ENCODE measurements around the gene TLE1.

TLE1 gene

GRCh38 chr9:81578606-81579005 is 110.7 kb downstream of the TLE1 start:
- peak; percentile 76 to 80 for DNase-seq (ENCODE audit: low read depth in 2 of 2)

- DNase-seq (ENCODE audit: low read depth in 2 of 2): no peak
These were observed 113.4 kb downstream of the TLE1 start for GRCh38 chr9:81575956-81576355.

GRCh38 chr9:81574405-81574804 is 114.9 kb downstream of the TLE1 start:
- peak; percentile 42 to 54 for DNase-seq (ENCODE audit: low read depth in 2 of 2)

DNA sequence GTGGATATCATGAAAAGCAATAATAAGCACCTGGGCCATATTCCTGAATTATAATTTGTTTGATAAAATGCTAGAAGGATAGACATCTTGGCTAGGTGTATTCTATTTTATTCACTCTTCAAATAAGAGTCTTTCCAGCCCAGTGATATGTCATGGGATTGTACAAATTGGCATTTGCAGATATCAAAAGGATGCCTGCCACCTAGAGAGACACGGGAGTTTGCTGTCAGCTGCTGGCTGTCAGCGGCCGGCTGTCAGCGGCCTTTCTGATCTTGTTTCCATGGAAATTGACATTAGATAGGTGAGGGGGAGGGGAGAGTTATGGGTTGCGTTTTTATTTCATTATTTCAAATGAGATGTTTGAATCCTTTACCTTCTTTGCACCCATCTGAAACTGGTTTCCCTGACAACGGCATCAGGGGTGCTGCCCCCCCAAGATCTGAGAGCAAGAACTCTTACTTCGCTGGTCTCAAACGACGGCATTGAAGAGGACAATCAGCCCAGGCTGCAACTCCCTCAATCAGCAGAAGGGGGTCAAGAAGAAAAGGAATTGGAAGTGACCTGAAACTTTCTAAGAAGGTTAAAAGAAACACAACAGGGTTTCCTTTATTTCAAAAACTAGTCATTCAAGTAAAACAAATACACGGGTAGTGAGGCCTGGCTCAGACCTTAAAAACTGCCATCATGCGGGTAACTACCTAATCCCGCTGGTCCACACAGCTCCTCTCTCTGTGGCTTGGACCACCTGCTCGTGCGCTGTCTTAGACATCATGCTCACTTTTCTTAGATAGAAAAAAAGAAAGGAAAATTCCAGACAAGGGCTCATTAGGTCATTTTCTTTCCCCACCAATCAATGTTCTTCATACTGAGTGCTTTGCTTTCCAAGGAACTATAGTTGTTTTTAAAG is 115.7 kb downstream of the TLE1 start:
- no peak for DNase-seq (ENCODE audit: low read depth in 2 of 2)

GRCh38 chr9:81570083-81570482 is 119.3 kb downstream of the TLE1 start:
- DNase-seq (ENCODE audit: low read depth in 2 of 2): no peak

DNA sequence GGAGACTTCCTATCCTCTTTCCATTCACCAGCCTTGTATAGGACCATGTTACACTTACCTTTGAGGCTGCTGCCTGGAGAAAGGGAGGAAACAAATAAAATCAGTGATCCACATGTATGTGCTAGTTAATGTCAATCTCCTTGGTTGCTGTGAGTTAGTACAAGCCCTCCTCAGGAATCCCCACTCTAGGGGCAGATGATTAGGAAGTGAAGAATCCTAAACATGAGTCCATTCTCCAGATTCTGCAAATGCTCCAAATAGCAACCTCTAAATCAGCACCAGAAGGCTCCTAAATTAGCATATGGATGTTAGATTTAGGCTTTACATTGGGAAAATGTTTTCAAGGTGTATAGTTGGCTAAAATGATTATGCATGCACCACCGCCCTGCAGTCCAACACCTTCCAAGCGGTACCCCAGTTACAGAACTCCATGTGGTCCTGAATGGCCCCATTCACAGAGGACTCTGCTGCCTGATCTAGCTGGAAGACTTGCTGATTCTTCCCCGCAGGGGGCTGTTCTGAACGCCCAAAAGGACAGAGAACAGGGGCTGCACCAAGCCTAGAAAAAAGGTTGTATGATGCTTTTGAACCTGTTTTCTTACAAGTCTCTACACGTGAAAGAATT is 123.2 kb downstream of the TLE1 start:
- DNase-seq (ENCODE audit: low read depth in 2 of 2): no peak

DNA sequence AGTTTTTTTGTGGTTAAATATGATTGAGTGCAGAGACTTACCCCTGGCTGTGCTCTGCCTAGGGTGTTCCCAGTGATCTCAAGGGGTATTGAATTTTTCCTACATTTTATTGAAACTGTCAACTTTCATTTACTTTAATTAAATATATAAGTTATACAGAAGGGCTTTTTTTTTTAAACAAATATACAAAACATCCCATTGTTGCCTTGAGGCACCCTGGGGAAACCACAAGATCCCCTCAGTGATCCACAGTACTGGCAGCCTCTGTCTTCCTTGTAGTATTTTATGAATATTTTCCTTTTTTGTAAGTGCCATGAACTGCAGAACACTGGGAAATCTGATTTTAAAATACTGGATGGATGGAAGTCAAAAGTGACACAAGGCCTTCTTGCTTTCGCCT is 123.7 kb downstream of the TLE1 start:
- DNase-seq (ENCODE audit: low read depth in 2 of 2): no peak

GRCh38 chr9:81565144-81565543 is 124.2 kb downstream of the TLE1 start:
- no peak for DNase-seq (ENCODE audit: low read depth in 2 of 2)

DNA sequence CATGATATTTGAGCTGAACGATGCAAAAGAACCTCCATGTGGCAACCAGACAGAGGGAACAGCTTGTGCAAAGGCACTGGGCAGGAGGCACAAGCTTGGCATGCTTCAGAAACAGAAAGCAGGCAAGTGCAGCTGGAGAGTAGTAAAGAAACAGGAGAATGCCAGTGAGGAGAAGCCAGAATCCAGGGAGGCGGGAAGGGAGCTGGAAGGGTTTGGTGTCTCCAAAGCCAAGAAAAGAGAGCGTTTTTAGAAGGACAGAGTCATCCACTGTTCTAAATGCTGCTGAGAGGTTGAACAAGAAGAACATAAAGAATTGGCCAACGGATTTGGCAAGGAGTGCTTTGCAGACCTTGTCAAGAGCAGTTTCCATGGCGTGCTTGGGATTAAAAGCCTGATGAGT is 124.7 kb downstream of the TLE1 start:
- no peak for DNase-seq (ENCODE audit: low read depth in 2 of 2)

GRCh38 chr9:81563739-81564138 is 125.6 kb downstream of the TLE1 start:
- no peak for DNase-seq (ENCODE audit: low read depth in 2 of 2)

DNA sequence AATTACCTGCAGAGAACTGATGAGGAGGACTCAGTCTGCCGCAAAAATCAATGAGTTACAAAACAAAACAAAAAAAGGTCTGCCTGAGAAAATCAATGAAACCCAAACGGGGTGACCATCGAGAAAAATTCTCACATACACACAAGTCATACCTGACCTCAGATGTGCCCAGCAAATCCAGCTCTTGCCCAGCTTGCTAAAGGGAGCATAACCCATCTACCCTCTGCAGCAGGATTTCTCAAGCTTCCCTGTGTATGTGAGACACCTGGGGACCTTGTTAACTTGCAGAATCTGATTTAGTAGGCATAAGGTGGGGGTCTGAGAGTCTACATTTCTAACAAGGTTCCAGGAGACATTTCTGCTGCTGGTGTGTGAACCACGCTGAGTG is 126.3 kb downstream of the TLE1 start:
- no peak for DNase-seq (ENCODE audit: low read depth in 2 of 2)

GRCh38 chr9:81562231-81563019 is 126.9 kb downstream of the TLE1 start:
- DNase-seq (ENCODE audit: low read depth in 2 of 2): no peak

- DNase-seq (ENCODE audit: low read depth in 2 of 2): no peak
These were observed 128.3 kb downstream of the TLE1 start for GRCh38 chr9:81560851-81561732.

DNA sequence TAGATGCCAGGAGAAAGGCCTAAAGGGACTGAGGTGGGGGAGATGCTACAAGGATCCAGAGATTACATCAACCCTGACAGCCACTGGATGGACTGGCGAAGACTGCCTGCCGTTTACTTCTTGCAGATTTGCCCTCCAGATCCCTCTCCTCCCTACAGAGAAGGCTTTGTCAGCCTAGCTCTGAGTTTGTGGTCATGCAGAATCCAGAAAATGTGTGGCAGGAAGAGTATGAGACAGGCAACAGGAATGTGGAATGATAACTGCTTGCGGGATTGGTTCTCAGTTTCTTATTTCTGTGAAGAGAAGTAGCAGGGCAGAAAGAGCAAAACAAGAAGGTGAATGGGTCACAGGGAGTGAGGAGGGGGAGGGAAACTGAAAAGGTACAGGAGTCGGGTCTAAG is 129.6 kb downstream of the TLE1 start:
- peak; percentile 87 to 89 for DNase-seq (ENCODE audit: low read depth in 2 of 2)

- no peak for DNase-seq (ENCODE audit: low read depth in 2 of 2)
These were observed 130.2 kb downstream of the TLE1 start for GRCh38 chr9:81559197-81559596.

DNA sequence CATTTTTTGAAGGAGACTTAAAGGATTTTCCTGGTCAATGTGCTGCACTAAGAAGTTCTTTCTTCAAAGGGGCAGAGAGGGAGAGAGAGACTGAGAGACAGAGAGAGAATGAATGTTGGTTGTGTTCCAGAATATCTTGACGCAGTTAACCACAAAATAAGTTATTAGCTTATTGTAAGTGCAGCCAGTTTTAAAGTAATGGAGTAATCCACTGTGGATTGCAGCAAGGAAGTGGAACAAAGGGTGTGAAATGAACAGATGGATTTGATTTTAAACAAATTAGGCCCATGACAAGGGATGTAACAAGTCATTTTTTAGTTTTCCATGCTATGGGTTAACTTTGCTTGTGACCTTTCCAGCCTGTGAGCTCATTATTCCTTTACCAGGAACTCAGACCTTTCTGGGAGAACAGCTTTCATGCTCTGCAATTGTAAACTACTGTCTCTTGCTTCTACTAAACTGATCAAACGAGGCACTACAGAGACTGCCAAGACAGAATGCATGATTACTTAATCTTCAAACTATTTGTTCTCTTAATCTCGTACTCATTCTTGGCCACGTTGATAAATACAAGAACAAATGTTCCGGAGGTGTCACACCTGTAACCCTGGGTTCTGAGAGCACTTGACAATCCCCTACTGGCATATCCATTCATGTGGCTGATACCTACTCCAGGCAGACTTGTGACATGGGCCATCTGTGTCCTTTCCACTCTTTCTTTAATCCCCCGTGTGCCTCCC is 131.1 kb downstream of the TLE1 start:
- DNase-seq (ENCODE audit: low read depth in 2 of 2): peak; percentile 96 to 97

DNA sequence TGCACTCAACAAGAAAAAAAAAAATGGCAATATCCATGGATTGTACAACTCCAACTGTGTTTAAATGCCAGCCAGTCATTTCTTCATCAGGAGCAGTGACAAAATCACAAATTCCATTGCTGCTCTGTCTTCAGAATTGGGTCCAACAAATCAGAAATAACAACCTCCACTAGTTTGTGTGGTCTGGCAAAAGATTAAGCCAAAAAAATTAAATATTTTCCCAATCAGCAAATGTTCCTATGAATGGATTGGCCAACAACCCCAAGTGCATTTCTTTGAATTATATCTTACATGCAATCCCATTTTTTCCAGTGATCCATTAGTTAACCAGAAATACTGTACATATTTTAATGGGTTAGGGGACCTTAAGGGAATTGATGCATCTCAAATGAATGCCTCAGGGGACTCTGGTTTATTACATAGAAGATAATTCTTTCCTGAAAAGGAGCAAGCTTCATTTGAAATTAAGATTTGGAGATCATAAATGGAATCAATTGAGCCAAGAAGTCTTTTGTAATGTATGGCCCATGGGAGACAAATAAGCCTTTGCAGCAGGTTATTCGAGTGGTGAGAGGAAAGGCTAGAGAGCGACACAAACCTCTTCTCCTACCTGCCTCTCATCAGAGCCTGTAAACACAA is 131.8 kb downstream of the TLE1 start:
- peak; percentile 80 to 84 for DNase-seq (ENCODE audit: low read depth in 2 of 2)

- DNase-seq (ENCODE audit: low read depth in 2 of 2): no peak
These were observed 132.4 kb downstream of the TLE1 start for GRCh38 chr9:81556923-81557322.

DNA sequence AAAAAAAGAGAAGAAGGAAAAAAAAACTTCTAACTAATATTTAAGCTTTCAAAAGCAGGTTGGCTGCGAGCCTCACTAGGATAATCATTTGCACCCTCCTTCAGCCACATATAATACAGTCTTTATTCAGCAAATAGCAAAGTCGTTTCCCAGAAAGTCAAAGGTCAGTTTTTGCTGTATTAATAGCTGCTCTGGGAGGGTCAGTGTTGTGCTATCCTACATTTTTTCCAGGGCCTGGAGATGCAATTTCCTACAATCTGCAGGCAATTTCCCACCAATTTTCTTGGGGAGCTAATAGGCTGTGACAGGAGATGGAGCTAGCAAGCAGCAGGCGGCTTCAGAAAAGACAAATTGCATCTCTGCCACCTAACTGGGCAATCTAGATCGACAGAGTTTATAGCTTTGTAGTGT is 136.8 kb downstream of the TLE1 start:
- DNase-seq (ENCODE audit: low read depth in 2 of 2): no peak

GRCh38 chr9:81550207-81550583 is 139.2 kb downstream of the TLE1 start:
- DNase-seq (ENCODE audit: low read depth in 2 of 2): no peak
